A549 (cell line): ENCODE measurements around the gene CHST11. TPM values are rescaled to one million over a fixed set of nuclear protein-coding genes. Genes with fewer than 3 reads are reported as not detected.
A peak's percentile ranks its signal among the peaks of the same experiment; 100 is the strongest.

ENCODE experiments used
- ATAC-seq, 2 experiments: fragments of 200-7000 bp in 1 of 2; fragments of >200 bp in 1 of 2; cut with Nextera tagmentation in 1 of 2; cut with Tn5 transposase in 1 of 2; 3 replicates each; pipeline versions ENCODE4 v1.8.0 to v1.9.1; 2018 to 2020; ENCODE audit warnings: mild to moderate bottlenecking in 1 of 2, moderate library complexity in 1 of 2
- CTCF ChIA-PET: fragments of 300-600 bp; sonication (Branson Sonifier 250); formaldehyde crosslinking; extraction: SDS; loops from one replicate; lab custom pipeline; 2021; ENCODE audit warnings: antibody characterized with exemption, inconsistent platforms; lab: Yijun Ruan, JAX
- POLR2A ChIA-PET: fragments of 350-600 bp; formaldehyde crosslinking; extraction: SDS; loops from one replicate; lab custom pipeline; 2021; ENCODE audit warnings: antibody characterized with exemption, inconsistent platforms; lab: Yijun Ruan, JAX
- DNase-seq, 2 experiments: peaks; one replicate each; pipeline versions ENCODE4 v3.0.0 to v3.0.0-alpha.2; 2011 to 2016; ENCODE audit warnings: low read depth in 1 of 2, low spot score in 1 of 2
- FAIRE-seq: peaks from 2 replicates; lab custom pipeline; 2011; peaks lifted over from hg19 to GRCh38; lab: Jason Lieb, UNC
- H3K27ac ChIP-seq, 2 experiments: fragments of >200 bp; sonication (Bioruptor Twin); formaldehyde crosslinking; 3 replicates each; pipeline ENCODE4 v1.5.1; 2016 to 2017
- H3K4me1 ChIP-seq: fragments of >200 bp; sonication (Bioruptor Twin); formaldehyde crosslinking; 3 replicates; pipeline ENCODE4 v1.6.1; 2016
- H3K4me2 ChIP-seq: fragments of >200 bp; sonication (Bioruptor Twin); formaldehyde crosslinking; 3 replicates; pipeline ENCODE4 v1.6.1; 2016
- H3K4me3 ChIP-seq: fragments of >200 bp; sonication (Bioruptor Twin); formaldehyde crosslinking; 3 replicates; pipeline ENCODE4 v1.5.1; 2016
- H3K9me3 ChIP-seq: fragments of >200 bp; sonication (Bioruptor Twin); formaldehyde crosslinking; 3 replicates; pipeline ENCODE4 v1.6.1; 2016
- CBX8 ChIP-seq: fragments of 200-600 bp; sonication (generic); IDR thresholded peaks from 2 replicates; pipeline ENCODE4 v1.6.1; 2016
- CHD4 ChIP-seq: fragments of 200-600 bp; sonication (generic); IDR thresholded peaks from 2 replicates; pipeline ENCODE4 v1.6.1; 2016; ENCODE audit warnings: antibody characterized with exemption, mild to moderate bottlenecking, borderline replicate concordance
- CTCF ChIP-seq: fragments of >200 bp; sonication (Bioruptor Twin); formaldehyde crosslinking; IDR thresholded peaks from 3 replicates; pipeline ENCODE4 v1.5.1; 2016
- HOXB13 ChIP-seq: fragments of 250-450 bp; sonication (Bioruptor Pico); IDR thresholded peaks from 2 replicates; pipeline ENCODE4 v1.5.0; 2020; ENCODE audit warnings: low read depth, mild to moderate bottlenecking, moderate library complexity
- JUN ChIP-seq, 2 experiments: fragments of >200 bp; sonication (Bioruptor Twin); formaldehyde crosslinking; IDR thresholded peaks; 2 replicates in 1 of 2; 3 replicates in 1 of 2; pipeline ENCODE4 v1.6.1; 2016 to 2017
- JUNB ChIP-seq: fragments of >200 bp; sonication (Bioruptor Twin); formaldehyde crosslinking; IDR thresholded peaks from 2 replicates; pipeline ENCODE4 v1.6.1; 2016
- NFE2L2 ChIP-seq: fragments of 150-350 bp; conservative IDR thresholded peaks from 2 replicates; pipeline ENCODE4 v1.6.1; 2014; ENCODE audit warnings: low read length
- NPAS2 ChIP-seq: fragments of 250-450 bp; sonication (Bioruptor Pico); IDR thresholded peaks from 2 replicates; pipeline ENCODE4 v1.8.0; 2022; ENCODE audit warnings: mild to moderate bottlenecking, moderate library complexity, borderline replicate concordance
- REST ChIP-seq: fragments of 200-600 bp; sonication (generic); IDR thresholded peaks from 2 replicates; pipeline ENCODE4 v1.6.1; 2016; ENCODE audit warnings: antibody characterized with exemption, mild to moderate bottlenecking, moderate library complexity
- RFX5 ChIP-seq: fragments of 450-650 bp; IDR thresholded peaks from 2 replicates; pipeline ENCODE4 v1.7.1; 2014; ENCODE audit warnings: antibody characterized with exemption, mild to moderate bottlenecking, moderate library complexity
- RNF2 ChIP-seq: fragments of 200-600 bp; sonication (generic); IDR thresholded peaks from 2 replicates; pipeline ENCODE4 v1.6.1; 2016; ENCODE audit warnings: low read depth, mild to moderate bottlenecking, antibody characterized with exemption, moderate library complexity, borderline replicate concordance
- SREBF2 ChIP-seq: fragments of 450-650 bp; IDR thresholded peaks from 2 replicates; pipeline ENCODE4 v1.6.1; 2014; ENCODE audit warnings: mild to moderate bottlenecking, moderate library complexity
- TFCP2L1 ChIP-seq: fragments of 250-450 bp; sonication (Bioruptor Pico); IDR thresholded peaks from 2 replicates; pipeline ENCODE4 v1.5.0; 2021; ENCODE audit warnings: mild to moderate bottlenecking
- WGBS: methylation state at CpG from one replicate; pipeline ENCODE4 v1.1.6; 2017; ENCODE audit errors: missing lambda C conversion rate; 5-methylcytosine and 5-hydroxymethylcytosine counted together
- polyA plus RNA-seq, 4 experiments: library from polyadenylated mRNA; depleted of rRNA in 3 of 4; stranded (reverse); fragments of >200 nt; fragmentation: RNase III in 1 of 4; extraction: RNeasy Plus Mini Kit Qiagen cat#74134 plus additional on column Dnase treatment in 1 of 4; gene quantifications; 2 replicates in 3 of 4; 3 replicates in 1 of 4; pipeline ENCODE4 v1.2.3, GENCODE V29; 2011 to 2017
- TF ChIP-seq, protein P1 (sequence below): fragments of 250-450 bp; sonication (Bioruptor Pico); IDR thresholded peaks from 2 replicates; pipeline ENCODE4 v1.5.0; 2021; ENCODE audit warnings: mild to moderate bottlenecking, moderate library complexity, borderline replicate concordance
- TF ChIP-seq, protein P2 (sequence below): IDR thresholded peaks from 2 replicates; pipeline ENCODE4 v1.6.1; 2012
- TF ChIP-seq, protein P3 (sequence below): fragments of 450-650 bp; IDR thresholded peaks from 2 replicates; pipeline ENCODE4 v1.6.1; 2014; ENCODE audit warnings: antibody characterized with exemption
- TF ChIP-seq, protein P4 (sequence below): IDR thresholded peaks from 2 replicates; pipeline ENCODE4 v1.6.1; 2012; ENCODE audit warnings: low read depth, borderline replicate concordance

CHST11 gene
- polyA plus RNA-seq, 2 of the 4 experiments (the other 2 are of a cell fraction): 19.2 to 21.8 TPM

GRCh38 chr12:104704224-104704779 lies 247.6 kb downstream of the CHST11 start (continued):
- TF ChIP-seq, protein P1, sequence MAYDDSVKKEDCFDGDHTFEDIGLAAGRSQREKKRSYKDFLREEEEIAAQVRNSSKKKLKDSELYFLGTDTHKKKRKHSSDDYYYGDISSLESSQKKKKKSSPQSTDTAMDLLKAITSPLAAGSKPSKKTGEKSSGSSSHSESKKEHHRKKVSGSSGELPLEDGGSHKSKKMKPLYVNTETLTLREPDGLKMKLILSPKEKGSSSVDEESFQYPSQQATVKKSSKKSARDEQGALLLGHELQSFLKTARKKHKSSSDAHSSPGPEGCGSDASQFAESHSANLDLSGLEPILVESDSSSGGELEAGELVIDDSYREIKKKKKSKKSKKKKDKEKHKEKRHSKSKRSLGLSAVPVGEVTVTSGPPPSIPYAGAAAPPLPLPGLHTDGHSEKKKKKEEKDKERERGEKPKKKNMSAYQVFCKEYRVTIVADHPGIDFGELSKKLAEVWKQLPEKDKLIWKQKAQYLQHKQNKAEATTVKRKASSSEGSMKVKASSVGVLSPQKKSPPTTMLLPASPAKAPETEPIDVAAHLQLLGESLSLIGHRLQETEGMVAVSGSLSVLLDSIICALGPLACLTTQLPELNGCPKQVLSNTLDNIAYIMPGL: no peak
- no peak for TF ChIP-seq JUNB

GRCh38 chr12:104707194-104707593 lies 250.4 kb downstream of the CHST11 start:
- POLR2A ChIA-PET: no interaction called here
- WGBS: 44% methylated on average over 5 of the region's 5 CpGs
- Histone ChIP-seq H3K4me1 (peaks cover 18% of the 10 kb centered on the region), H3K4me2 (no peak overlapping the region), H3K9me3 (no peaks in the 10 kb centered on the region), H3K4me3 (no peak overlapping the region), H3K27ac (peak overlapping the region in 1 of 2 experiments; percentile 17; a peak in 1 of 6 replicates)
- CTCF ChIA-PET: no interaction called here
- DNase-seq (no peak), FAIRE-seq (no peak), ATAC-seq (no peak)
- TF ChIP-seq CHD4 (no peak), SREBF2 (no peak), REST (no peak), CTCF (no peak), CBX8 (no peak), RNF2 (no peak), NPAS2 (no peak), RFX5 (no peak), HOXB13 (CRISPR knock-in tag) (no peak), JUN (IDR thresholded peaks at IDR 0.05) (no peak), TFCP2L1 (CRISPR knock-in tag) (no peak), NFE2L2 (no peak)
- TF ChIP-seq, protein P2, sequence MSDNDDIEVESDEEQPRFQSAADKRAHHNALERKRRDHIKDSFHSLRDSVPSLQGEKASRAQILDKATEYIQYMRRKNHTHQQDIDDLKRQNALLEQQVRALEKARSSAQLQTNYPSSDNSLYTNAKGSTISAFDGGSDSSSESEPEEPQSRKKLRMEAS: no peak
- TF ChIP-seq, protein P3, sequence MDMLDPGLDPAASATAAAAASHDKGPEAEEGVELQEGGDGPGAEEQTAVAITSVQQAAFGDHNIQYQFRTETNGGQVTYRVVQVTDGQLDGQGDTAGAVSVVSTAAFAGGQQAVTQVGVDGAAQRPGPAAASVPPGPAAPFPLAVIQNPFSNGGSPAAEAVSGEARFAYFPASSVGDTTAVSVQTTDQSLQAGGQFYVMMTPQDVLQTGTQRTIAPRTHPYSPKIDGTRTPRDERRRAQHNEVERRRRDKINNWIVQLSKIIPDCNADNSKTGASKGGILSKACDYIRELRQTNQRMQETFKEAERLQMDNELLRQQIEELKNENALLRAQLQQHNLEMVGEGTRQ: no peak
- TF ChIP-seq, protein P4, sequence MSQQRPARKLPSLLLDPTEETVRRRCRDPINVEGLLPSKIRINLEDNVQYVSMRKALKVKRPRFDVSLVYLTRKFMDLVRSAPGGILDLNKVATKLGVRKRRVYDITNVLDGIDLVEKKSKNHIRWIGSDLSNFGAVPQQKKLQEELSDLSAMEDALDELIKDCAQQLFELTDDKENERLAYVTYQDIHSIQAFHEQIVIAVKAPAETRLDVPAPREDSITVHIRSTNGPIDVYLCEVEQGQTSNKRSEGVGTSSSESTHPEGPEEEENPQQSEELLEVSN: no peak
